ENCODE measurements around the gene UIMC1.
"Not testable (repeated sequence)": the region's sequence is repeated elsewhere in the genome, so short reads cannot be mapped to it uniquely, and the experiment has no call there.

The UIMC1 gene

DNA sequence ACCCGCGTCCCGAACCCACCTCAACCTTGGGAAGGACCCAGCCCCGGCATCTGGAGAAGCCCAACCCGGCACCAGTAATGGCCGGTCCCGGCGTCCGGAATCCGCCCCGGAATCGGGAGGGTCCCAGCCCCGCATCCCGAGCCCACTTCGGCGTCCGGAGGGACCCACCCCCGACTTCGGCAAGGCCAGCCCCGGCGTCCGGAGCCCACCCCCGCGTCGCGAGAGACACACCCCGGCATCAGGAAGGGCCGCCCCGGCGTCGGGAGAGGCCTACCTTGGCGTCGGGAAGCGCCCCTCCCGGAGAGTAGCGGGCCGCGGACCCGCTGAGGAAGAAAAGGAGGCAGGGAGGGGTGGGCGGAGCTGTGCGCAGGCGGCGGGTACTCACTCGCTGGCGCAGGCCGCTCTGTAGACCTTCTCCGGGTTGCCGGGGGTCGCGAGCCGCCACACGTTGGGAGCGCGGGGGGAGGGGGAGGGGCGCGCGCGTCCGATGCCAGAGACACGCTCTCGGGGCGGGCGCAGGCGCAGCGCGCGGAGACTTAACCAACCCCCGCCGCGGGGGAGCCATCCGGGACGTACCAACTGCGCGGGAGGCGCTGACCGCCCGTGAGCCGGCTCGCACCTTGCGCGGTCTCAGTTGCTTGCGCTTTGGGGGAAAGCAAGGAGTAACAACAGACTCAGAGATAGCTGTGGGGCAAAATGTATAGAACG is at the start of gene UIMC1:
Gene UIMC1, minus strand, starts transcription at position 515 of the 708 bp plus-strand sequence. CDS start 24,164 bp downstream, outside the sequence.
- peak; percentile 85 for DNase-seq (ENCODE audit: low spot score)

DNA sequence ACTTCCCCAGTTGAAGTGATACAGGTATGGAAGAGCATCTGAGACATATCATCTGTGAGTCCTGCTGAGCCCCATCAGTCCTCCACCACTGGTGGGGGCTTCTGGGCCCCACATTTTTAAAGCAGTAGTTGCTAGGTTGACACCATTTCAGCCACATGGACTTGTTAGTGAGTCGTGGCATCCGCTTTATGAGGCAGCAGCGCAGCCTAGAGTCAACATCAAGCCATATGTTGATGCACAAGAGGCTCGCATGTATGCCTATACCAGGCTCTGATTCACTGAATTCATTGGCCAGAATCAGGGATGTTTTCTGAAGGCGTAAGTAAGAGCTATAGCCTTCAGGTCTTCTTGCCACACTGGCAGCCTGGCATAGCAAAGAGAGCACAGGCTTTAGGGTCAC is 42.7 kb upstream of the UIMC1 start:
- DNase-seq (ENCODE audit: low spot score) = no peak

DNA sequence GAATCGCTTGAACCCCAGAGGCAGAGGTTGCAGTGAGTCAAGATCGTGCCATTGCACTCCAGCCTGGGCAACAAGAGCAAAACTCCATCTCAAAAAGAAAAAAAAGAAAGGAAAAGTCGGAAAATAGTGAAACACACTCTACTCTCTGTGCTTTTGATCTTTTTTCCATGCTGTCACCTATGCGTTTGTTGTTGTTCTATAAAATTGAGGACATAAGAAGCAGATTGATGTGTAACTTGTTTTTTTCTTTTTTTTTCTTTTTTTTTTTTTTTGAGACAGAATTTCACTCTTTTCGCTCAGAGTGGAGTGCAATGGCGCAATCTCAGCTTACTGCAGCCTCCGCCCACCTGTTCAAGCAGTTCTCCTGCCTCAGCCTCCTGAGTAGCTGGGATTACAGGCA is 42.0 kb upstream of the UIMC1 start:
- DNase-seq (ENCODE audit: low spot score) = not testable (repeated sequence)

DNA sequence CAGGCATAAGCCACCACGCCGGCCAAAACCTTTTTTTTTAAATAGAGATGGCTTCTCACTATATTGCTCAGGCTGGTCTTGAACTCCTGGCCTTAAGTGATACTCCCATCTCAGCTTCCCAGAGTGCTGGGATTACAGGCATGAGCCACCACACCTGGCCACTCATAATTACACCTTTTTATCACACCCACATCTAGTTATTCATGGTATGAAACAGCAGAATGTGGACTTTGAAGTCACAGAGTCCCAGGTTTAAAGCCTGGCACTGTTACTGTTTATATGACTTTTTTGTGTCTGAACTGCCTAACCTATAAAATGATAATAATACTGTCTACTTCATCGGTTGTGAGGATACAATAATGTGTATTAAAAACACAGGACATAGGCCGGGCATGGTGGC is 39.1 kb upstream of the UIMC1 start:
- DNase-seq (ENCODE audit: low spot score) = no peak

DNA sequence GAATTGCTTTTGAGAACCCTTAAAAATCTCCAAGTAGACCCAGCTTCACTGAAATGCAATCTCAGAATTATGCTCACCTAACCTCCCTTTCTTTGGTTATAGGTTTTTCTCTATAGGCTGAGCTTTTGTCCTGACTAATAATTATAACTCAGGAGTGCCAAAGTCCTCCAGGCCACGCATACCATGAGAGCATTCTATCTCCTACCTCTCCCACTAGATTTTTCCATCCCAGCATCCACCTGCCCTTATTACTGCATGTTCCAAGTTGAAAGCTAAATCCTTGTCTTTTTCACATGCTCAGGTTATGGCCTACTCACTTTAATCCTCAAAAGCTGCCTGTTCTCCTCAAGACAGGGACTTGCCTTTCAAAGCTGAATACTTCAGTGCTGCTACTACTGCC is 38.1 kb upstream of the UIMC1 start:
- no peak for DNase-seq (ENCODE audit: low spot score)

DNA sequence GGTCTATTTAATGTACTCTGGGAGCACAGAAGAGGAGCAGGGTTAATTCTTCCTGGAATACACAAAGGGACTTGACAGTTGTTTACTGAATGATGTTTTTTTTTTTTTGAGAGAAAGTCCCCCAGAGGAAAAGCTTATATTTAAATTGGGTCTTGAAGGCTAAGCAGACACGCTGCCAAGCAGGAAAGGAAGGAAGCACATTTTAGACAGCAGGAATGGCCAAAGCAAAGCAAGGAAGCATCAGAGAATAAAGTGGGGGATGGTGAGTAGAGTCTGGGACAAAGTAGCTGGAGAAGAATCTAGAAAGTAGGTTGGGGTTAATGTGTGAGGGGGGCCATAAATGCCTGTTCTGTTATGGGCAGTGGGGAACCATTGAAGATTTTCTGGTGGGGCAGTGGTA is 37.4 kb upstream of the UIMC1 start:
- no peak for DNase-seq (ENCODE audit: low spot score)

DNA sequence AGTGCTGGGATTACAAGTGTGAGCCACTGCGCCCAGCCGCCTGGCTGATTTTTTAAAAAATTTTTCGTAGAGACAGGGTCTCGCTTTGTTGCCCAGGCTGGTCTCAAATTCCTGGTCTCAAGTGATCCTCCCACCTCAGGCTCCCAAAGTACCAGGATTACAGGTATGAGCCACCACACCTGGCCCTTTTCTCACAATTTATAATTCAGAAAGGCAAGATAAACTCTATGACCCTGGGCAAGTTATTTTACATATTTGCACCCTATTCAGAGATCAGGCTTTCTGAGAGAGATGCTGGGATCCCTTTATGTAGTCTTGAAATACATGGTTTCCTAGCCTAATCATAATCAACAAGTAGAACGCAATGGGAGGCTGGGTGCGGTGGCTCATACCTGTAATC is 36.5 kb upstream of the UIMC1 start:
- no peak for DNase-seq (ENCODE audit: low spot score)

DNA sequence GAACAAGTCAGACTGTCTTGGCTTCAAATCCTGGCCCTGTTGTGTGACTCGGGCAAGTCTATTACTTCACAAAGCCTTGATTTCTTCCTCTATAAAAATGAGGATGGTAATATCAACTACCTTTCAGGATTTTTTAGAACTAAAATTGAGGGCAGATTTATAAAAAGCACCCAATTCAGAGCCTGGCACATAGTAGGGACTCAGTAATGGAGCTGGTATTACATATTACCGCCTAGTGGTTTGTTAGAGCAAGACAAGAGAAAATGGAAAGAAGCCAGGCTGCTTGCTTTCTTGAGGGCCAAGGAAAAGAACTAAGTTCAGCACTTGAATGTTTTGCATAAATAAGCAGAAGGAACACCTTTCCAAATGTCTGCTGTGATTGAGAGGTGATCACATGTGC is 35.4 kb upstream of the UIMC1 start:
- DNase-seq (ENCODE audit: low spot score) = no peak

DNA sequence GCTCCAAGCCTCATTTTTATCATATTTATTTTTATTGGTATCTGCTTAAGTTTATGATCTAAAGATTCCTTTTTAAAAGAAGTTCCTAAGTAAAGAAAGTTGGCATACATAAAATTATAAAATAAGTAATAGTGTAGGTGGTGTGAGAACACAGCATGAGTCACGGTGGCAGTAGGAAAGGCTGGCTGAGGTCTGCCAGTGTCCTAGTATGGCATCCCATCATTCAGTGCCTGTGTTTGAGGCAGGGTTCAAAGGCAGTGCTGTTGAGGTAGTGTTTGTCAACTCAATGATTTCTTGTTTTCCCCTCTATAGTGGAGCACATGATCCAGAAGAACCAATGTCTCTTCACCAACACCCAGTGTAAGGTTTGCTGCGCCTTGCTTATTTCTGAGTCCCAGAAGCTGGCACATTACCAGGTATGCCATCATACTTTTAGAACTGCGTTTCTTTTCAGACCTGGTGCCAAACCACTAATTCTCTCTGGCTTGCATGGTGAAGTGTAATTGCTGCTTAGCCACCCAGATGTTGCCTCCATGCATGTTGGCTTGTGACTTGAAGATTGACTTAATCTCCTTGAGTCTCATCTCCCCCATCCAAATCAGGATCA is 34.3 kb upstream of the UIMC1 start:
- no peak for DNase-seq (ENCODE audit: low spot score)

DNA sequence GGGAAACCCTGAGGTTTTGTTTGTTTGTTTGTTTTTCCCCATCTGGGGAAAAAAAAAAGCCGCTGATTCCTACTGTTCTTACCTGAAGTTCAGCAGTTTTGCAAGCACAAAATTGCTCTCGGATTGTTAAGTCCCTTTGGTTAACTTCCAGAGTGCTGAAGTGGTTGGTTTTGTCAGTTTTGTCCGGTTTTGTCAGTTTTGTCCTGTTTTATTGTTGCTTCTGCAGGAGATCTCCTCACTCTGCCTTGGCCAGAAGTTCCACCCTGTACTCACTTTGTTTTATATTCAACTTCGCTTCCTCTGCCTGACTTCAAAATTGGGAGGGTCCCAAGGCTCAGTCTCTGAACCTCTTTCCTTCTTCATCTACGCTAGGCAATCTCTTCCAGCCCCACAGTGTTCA is 30.3 kb upstream of the UIMC1 start:
- no peak for DNase-seq (ENCODE audit: low spot score)

DNA sequence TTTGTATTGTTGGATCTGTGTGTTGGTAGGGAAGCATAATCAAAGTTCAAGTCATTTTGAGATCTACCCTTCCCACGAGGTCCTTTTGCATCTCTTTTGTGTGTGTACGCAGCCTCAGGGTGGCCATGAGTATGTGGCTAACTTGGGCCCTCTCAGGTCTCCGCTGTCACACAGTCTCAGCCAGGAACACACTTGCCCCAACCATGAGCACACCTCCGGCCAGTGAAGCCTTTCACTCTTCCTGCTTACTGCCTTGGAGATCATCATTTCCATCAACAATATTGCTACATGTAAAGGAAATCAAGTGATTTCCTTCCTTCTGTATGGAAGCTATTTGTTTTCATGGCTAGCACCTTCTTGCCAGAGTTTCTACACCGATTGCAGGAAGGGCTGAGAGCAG is 29.9 kb upstream of the UIMC1 start:
- no peak for DNase-seq (ENCODE audit: low spot score)

DNA sequence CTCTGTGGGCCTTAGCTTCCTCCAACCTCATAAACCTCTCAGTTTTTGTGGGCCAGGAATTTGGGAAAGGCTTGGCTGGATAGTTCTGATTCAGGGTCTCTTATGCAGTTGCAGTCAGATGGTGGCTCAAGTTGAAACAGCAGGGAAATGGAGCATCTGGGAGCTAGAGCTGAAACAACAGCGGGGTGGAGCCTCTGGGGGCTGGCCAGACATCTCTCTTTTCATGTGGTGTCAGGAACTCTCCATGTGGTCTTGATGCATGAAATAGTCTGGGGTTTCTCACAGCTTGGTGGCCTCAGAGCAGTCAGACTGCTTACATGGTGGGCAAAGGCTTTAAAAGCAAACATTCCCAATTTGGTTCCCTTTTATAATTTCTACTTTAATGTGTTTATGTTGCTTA is 29.4 kb upstream of the UIMC1 start:
- no peak for DNase-seq (ENCODE audit: low spot score)

DNA sequence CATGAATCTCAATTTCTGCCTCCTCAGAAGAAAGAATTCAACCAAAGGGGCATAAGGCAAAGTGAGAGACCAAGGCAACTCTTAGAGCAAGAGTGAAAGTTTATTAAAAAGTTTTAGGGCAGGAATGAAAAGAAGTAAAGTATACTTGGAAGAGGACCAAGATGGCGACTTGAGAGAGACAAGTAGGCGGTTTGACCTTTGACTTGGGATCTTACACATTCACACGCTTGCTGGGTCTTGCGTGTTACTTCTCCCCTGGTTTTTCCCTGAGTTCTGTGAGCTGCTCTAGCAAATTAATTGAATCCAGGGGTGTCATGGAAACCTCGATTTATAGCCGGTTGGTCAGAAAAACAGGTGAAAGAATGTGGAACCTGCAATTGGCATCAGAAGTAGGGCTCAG is 22.9 kb upstream of the UIMC1 start:
- DNase-seq (ENCODE audit: low spot score) = no peak

DNA sequence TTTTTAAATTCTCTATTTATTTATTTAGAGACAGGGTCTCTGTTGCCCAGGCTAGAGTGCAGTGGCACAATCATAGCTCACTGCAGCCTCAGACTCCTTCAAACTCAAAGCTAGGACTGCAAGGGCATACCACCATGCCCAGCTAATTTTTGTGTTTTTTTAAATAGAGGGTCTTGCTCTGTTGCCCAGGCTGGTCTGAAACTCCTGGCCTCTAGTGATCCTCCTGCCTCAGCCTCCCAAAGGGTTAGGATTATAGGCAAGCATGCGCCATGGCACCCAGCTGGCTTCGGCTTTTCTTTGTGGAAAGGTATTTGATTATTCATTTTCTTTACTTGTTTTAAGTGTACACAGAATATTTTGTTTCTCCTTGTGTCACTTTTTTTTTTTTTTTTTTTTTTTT is 21.1 kb upstream of the UIMC1 start:
- no peak for DNase-seq (ENCODE audit: low spot score)

DNA sequence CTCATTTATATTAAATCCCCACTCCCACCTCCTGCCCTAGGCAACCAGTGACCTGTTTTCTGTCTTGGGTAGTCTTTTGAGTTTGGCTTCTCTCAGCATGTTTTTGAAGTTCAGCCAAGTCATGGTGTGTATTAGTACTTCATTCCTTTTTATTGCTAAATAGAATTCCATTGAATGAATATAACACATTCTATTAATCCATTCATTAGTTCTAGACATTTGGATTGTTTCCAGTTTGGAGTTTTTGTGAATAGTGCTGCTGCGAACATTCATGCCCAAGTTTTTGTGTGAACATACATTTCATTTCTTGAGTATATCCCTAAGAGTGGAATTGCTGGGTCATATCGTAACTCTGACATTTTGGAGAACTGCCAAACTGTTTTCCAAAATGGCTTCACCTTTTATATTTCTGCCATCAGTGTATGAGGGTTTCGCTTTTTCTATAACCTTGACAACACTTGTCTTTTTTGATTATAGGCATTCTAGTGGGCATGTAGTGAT is 18.6 kb upstream of the UIMC1 start:
- DNase-seq (ENCODE audit: low spot score) = no peak

DNA sequence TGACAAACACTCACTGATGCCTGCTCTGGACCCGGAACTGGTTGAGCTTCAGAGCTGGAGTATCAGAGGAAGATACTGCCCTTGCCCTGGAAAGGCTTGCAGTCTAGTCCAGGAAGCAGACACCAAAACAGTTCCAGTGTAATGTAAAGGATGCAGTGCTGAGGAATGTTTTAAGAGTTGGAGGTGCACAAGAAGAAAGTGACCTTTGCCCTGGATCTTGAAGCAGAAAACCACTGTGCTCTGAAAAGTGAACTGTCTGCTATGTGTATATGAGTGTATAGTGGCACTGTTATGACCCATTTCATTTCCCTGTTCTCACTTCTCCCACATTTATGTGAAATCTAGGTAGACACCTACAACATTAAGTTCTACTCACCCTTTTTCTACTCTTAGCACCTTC is 18.0 kb upstream of the UIMC1 start:
- no peak for DNase-seq (ENCODE audit: low spot score)

DNA sequence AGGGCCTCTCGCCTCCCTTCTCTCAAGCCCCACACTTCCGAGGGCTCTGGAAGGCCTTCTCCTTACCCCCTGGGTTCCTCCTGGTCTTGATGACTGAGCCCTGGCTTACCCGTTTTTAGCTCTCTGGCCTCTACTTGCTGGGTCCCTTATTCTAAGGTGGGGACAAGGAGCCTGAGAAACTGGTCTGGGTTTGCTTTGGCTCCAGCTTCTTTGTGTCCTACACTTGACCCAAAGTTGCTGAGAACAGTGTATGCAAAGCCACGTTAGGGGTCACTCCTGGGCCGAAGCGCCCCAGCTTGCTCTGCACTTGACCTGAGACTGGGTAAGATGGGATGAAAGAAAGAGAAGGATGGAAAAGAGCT is 16.7 kb upstream of the UIMC1 start:
- peak; percentile 37 for DNase-seq (ENCODE audit: low spot score)

DNA sequence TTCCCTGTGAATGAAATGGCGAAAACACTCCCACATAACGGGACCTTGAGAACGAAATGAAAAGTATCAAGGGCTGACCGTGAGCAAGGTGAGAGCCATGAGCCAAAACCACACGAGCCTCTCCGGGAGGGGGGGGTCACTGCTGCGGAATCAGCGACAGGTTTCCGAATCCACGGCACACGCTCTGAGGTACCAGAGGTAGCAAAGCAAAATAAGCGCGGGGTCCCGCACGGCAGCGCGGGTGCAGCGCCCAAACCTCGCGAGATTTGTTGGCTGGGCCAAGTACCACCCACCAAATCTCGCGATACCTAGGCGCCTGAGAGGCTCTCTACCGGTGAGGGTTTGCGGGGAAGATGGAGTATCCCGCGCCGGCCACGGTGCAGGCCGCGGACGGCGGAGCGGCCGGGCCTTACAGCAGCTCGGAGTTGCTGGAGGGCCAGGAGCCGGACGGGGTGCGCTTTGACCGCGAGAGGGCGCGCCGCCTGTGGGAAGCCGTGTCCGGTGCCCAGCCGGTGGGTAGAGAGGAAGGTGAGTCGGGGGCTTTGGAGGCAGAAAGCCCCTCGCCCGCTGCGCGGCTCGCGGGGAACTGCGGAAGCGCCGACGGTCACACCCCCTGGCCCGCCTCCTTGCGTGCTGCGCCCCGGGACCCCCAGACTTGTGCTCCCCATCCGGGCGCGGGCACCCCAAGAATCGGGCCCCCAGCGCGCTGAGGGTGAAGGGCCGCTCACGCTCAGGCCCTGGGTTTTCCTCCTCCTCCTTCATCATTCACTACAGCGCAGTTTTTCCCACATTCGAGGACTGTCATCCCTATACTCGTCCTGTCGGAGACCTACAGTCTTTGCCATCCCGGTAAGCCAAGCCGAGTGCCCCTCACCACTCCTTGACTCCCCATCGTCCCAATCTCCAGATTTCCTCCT is 16.1 kb upstream of the UIMC1 start, which contains the start of gene ZNF346:
Gene ZNF346, plus strand, starts transcription at position 311 of the 917 bp plus-strand sequence. Its CDS starts 43 bp downstream, at position 354.
- peak; percentile 98 for DNase-seq (ENCODE audit: low spot score)

DNA sequence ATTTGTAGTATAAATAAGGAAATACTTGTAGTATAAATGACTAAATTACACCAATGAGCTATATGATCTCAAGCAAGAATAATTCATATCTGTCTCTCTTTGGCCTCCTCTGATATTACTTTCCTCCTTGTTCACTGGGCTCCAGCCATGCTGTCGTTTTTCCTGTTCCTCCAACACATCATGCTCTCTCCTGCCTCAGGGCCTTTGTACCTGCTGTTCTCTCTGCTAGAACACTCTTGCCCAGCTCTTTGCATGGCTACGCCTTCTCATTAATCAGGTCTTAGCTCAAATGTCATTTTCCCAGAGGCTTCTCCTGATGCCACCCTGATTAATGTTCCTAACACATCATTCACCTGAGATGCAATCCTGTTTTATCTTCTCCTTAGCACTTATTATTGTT is 13.5 kb upstream of the UIMC1 start:
- no peak for DNase-seq (ENCODE audit: low spot score)

DNA sequence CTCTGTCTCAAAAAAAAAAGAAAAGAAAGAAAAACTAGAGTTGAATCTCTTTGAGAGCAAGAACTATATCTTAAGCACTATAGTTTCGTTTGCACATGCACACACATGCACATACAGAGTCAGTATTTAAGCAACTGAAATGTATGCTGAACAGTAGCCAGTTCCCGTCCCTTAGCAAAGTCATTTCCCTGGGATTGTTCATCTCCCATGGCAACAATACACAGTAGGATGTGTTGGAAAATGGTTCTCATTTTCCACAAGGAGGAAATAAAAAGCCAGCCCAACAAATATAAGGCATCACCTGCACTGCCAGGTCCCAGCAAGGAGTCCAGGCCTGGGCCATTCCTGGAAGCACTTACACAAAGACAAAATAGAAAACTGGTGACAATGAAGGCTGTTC is 11.8 kb upstream of the UIMC1 start:
- DNase-seq (ENCODE audit: low spot score) = no peak

DNA sequence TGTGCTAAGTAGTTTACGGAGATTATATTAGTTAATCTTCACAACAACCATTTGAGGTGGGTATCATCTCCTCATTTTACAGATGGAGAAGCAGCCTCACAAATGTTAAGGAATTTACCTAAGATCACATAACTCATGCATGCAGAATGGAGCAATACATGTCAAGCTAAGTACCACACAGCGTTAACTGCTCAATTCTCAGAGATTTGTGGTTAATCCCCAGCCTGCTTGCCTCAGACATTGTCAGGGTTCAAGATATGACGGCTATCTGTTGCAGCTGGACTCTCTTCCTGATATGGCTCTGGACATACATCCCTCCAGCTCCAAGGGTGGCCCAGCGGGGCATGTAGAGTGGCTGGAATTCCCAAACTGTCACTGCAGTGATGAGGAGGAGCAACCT is 8.6 kb upstream of the UIMC1 start:
- DNase-seq (ENCODE audit: low spot score) = no peak

DNA sequence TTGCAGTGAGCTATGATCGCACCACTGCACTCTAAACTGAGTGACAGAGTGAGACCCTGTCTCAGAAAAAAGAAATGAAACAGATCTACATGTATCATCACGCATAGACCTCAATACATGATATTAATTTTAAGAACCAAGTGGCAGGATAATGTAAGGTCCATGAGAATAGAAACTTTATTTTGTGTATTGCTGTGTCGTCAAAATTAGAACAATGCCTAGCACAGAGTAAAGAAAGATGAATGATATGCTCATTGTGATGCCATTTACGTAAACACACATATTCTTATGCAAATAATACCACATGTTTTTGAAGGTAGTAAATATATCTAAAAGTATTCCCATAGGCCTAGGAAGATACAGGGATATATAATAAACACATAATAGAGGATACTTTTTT is 3.6 kb upstream of the UIMC1 start:
- DNase-seq (ENCODE audit: low spot score) = no peak

DNA sequence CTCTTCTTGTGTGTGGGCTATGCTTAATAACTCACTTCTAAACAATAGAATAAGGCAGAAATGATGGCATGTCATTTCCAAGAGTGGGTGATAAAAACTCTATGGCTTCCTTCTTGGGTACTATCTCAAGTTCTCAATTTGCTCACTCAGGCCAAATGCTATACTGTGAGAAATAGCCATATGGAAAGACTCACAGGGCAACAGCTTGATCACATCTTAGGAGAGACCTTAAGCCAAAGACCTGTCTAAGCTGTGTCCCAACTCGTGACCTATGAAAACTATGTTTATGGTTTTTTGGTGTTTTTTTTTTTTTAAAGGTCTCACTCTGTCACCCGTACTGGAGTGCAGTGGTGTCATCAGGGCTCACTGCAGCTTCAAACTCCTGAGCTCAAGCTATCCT is 2.1 kb upstream of the UIMC1 start:
- no peak for DNase-seq (ENCODE audit: low spot score)
